ENCODE measurements around the gene KHK.
"Not testable (repeated sequence)": the region's sequence is repeated elsewhere in the genome, so short reads cannot be mapped to it uniquely, and the experiment has no call there.

Gene KHK

DNA sequence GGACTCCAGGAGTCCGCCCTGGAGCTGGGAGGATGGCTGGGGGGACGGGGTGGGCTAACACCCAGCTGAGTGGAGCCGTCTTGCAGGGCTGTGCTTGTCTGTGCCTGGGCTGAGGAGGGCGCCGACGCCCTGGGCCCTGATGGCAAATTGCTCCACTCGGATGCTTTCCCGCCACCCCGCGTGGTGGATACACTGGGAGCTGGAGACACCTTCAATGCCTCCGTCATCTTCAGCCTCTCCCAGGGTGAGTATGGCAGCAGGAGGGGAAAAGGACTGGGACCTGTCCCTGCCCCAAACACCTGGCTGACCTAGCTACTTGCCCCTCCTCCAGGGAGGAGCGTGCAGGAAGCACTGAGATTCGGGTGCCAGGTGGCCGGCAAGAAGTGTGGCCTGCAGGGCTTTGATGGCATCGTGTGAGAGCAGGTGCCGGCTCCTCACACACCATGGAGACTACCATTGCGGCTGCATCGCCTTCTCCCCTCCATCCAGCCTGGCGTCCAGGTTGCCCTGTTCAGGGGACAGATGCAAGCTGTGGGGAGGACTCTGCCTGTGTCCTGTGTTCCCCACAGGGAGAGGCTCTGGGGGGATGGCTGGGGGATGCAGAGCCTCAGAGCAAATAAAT is 12.9 kb downstream of the KHK start:
- no peak for DNase-seq

GRCh38 chr2:27100036-27100435 is 13.5 kb downstream of the KHK start:
- DNase-seq: no peak

- DNase-seq: no peak
Measured at GRCh38 chr2:27102329-27102728, 15.8 kb downstream of the KHK start.

DNA sequence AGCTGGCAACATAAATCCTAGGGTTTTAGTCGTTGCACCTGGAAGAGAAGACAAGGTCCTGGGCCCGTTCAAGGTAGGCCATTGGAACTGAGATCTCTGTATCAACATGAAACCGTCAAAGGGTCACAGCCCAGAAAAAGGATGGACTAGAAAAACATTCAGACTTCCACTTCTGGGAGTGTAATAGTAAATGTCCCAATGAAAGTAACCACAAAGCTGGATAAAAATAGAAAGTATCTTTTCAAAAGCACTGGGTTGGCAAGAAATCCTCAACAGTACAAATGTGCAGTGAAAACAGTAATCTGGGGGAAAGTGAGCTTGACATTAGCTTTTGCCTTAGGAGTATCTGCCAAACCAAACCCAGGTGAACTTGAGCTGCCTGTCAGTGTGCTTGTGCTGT is 19.4 kb downstream of the KHK start:
- DNase-seq: no peak

GRCh38 chr2:27108221-27108620 is 21.6 kb downstream of the KHK start:
- no peak for DNase-seq

GRCh38 chr2:27109083-27109482 is 22.5 kb downstream of the KHK start:
- DNase-seq: no peak

DNA sequence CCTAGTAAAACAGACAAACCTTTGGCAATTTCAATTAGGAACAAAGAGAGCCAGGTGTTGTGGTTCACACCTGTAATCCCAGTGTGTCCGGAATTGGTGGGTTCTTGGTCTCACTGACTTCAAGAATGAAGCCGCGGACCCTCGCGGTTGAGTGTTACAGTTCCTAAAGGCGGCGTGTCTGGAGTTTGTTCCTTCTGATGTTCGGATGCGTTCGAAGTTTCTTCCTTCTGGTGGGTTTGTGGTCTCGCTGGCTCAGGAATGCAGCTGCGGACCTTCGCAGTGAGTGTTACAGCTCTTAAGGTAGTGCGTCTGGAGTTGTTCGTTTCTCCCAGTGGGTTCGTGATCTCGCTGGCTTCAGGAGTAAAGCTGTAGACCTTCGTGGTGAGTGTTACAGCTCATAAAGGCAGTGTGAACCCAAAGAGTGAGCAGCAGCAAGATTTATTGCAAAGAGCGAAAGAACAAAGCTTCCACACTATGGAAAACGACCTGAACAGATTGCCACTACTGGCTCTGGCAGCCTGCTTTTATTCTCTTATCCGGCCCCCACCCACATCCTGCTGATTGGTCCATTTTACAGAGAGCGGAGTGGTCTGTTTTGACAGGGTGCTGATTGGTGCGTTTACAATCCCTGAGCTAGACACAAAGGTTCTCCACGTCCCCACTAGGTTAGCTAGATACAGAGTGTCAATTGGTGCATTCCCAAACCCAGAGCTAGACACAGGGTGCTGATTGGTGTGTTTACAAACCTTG is 24.2 kb downstream of the KHK start:
- DNase-seq: not testable (repeated sequence)

- DNase-seq: not testable (repeated sequence)
Measured at GRCh38 chr2:27111392-27112078, 25.0 kb downstream of the KHK start.

- no peak for DNase-seq
Measured at GRCh38 chr2:27115519-27115918, 28.9 kb downstream of the KHK start.

- no peak for DNase-seq
Measured at GRCh38 chr2:27117995-27118524, 31.5 kb downstream of the KHK start.

DNA sequence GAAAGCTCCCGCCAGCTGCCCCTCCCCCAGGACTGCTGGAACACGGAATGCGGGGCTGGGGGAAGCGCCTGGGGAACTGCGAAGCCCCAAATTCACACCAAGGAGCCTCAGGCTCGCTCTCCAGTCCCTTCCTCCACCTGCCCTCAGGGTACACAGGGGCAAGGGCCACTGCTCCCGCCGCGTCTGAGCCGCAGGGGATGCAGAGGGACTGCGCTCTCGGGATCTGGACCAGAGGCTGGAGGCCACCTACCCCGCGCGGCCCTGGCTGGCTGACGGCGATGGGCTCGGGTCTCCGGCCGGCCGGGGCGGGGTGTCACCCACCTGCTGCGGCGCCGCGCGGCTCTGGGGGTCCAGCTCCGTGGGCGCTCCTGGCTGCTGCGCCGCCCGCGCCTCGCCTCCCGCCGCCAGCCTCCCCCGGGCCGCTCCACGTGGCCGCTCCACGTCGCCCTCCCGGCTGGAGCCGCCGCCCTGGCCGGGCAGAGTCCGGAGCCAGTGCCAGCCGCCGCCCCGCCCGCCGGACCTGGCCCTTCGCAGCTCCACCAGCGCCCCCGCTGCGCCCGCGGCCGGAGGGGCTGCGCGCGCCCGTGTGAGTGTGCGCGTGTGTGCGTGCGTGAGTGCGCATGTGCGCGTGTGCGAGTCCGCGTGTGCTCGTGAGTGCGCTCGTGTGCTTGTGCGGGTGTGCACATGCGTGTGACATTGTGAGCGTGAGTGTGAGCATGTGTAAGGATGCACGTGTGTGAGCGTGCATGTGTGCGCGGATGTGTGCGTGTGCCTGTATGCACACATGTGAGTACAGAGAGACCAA is 32.2 kb downstream of the KHK start, which contains the start of gene CGREF1:
Gene CGREF1 (minus strand): TSS at position 604 of the 805 bp plus-strand sequence. CDS start 14,762 bp downstream, outside the sequence.
- peak; percentile 29 for DNase-seq

GRCh38 chr2:27119330-27119670 is 32.7 kb downstream of the KHK start:
- not testable (repeated sequence) for DNase-seq

DNA sequence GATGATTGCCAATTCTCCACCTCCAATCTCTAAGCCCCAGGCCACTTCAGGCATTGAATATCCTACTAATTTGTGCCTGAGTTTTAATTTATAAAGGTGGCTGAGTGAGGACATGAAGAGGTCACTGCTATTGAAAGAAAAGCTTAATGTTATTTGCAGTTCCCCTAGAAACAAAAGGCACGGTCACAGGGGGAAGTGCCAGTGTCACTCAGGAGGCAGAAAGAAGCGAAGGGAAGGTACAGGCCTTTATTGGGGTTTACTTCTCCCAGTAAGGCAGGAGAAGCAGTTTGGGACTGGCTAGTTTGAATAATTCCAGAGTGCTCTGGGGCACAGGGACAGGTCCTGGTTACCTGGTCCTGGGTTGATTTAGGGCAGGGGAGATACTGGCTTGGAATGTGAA is 35.3 kb downstream of the KHK start:
- no peak for DNase-seq

GRCh38 chr2:27122791-27123190 is 36.2 kb downstream of the KHK start:
- no peak for DNase-seq

- DNase-seq: peak; percentile 64
Measured at GRCh38 chr2:27123302-27124150, 37.0 kb downstream of the KHK start, which contains the start of gene ABHD1. Gene ABHD1, plus strand, starts transcription at chr2:27123815. Its CDS starts 134 bp downstream, at chr2:27123949.

GRCh38 chr2:27125104-27125503 is 38.5 kb downstream of the KHK start:
- no peak for DNase-seq

DNA sequence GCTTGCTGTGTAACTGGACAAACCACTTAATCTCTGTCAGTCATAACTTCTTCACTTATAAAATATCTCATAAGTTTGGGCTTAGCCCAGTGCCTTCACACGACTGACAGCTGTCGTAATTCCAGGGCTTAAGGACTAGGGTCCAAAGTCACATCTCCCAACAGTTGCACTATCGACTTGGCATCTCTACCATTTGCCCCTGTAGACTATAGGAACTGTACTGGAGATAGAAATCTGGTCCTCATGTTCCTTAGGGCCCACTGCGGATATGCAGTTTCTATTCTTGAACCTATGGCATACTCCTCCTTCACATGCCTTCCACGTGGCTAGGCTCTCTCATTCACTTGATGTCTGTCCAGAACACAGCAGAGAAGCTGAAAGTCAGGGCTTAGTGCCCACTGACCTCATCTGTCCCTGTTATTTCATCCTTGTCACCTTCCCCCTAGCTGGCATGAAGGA is 39.7 kb downstream of the KHK start:
- no peak for DNase-seq

DNA sequence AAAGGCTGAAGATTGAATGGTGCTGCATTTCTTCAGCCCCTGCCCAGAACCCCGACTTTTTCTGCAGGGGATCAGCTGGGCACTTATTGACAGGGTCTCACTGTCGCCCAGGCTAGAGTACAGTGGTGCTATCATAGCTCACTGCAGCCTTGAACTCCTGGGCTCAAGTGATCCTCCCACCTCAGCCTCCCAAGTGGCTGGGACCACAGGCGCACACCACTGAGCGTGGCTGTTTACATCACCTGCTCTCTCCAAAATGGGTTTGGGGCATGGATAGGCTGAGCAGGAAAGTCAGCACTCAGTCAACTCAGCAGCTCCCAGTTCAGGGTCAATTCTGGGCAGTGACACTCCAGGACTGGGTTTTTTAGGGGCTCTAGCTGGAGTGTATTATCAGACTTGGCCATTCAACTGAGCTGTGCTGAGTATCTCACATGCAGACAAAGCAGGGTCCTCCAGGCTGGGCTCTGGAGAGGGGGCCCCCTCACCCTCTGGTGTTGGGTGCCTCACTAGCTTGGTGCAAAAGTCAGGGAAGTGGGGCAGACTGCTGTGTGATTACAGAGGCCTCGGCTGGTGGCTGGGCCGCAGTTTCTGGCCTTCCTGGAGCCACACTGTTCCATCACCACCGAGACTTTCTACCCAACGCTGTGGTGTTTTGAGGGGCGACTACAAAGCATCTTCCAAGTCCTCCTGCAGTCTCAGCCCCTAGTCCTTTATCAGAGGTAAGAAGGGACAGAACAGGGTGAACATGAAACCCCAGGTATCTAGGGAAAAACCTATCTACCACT is 41.5 kb downstream of the KHK start:
- DNase-seq: no peak

DNA sequence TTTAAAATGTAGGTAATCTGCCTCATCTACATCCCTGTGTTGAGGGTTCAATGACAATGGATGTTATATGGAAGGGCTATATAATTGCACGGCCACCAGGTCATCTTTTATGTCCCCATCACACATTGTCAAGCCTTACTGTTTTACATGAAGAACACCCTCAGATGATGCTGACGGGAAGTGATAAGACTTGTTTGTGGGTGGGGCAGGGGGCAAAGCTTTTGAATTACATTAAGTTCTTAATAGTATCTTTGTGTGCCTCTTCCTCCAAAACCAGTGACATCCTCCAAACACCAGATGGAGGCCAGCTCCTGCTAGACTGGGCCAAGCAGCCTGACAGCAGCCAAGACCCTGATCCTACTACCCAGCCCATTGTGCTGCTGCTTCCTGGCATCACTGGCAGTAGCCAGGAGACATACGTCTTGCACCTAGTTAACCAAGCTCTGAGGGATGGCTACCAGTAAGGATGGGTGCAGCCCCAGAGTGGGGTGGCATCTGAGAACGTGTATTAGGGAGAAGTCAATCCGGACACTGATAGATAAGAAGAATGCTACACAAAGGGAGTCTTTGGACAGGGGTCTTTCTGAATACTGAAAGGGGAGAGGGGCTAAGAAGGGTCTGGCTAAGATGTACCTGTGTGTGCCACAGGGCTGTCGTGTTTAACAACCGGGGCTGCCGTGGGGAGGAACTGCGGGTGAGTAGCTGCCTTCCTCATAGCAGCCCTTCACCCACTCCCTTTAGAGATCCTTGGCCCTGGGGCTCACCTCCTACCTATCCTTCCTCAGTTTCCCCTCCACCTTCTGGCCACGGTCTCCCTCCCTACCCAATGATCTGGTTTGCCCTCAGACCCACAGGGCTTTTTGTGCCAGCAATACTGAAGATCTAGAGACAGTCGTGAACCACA is 42.3 kb downstream of the KHK start:
- no peak for DNase-seq

GRCh38 chr2:27130396-27130795 is 43.8 kb downstream of the KHK start:
- DNase-seq: no peak

All from stimulated activated CD4-positive, alpha-beta T cell treated with anti-CD3 and anti-CD28 coated beads, Interleukin-12 subunit alpha, Interleukin-12 subunit beta, amount 100 ng/mL, for 4 hours (primary cell).